Measurements from ENCODE around the gene POLR1F.

DNA sequence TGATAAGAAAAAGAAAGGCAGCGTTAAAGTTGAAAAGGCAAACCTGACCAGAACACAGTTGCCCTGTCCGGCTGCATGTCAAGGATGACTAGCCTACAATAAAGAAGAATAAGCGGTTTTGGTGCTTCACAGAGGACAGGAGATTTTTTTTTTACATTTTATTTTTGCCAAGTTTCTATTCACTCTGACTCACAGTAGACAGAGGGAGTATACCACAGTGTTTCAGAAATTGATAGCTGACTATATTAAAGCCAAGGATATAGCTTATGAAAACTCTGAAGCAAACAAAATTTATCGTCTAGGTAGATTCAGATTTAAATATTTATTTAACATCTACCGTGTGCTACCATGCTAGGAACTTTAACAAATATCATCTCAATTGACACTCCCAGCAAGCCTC lies 16.9 kb upstream of the POLR1F start:
- TF ChIP-seq, protein P1, sequence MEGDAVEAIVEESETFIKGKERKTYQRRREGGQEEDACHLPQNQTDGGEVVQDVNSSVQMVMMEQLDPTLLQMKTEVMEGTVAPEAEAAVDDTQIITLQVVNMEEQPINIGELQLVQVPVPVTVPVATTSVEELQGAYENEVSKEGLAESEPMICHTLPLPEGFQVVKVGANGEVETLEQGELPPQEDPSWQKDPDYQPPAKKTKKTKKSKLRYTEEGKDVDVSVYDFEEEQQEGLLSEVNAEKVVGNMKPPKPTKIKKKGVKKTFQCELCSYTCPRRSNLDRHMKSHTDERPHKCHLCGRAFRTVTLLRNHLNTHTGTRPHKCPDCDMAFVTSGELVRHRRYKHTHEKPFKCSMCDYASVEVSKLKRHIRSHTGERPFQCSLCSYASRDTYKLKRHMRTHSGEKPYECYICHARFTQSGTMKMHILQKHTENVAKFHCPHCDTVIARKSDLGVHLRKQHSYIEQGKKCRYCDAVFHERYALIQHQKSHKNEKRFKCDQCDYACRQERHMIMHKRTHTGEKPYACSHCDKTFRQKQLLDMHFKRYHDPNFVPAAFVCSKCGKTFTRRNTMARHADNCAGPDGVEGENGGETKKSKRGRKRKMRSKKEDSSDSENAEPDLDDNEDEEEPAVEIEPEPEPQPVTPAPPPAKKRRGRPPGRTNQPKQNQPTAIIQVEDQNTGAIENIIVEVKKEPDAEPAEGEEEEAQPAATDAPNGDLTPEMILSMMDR (IDR thresholded peaks at IDR 0.05; ENCODE audit: poor library complexity): no peak
- no peak for TF ChIP-seq EZH2 (IDR thresholded peaks at IDR 0.05; ENCODE audit: borderline replicate concordance)
